Caco-2 (cell line): ENCODE results near the gene TUB. TPM values are rescaled to one million over a fixed set of nuclear protein-coding genes. Genes with fewer than 3 reads are reported as not detected.

Source experiments
- BruUV-seq: library from RNA; stranded (reverse); fragments of 400-500 nt; replicated peaks from 2 replicates; lab custom pipeline; 2021; lab: Mats Ljungman, UMichigan
- CTCF ChIA-PET: fragments of 300-600 bp; sonication (Branson Sonifier 250); formaldehyde crosslinking; loops from one replicate; lab custom pipeline; 2022; ENCODE audit warnings: antibody characterized with exemption; lab: Charles Lee
- POLR2A ChIA-PET: fragments of 300-600 bp; sonication (Branson Sonifier 250); formaldehyde crosslinking; loops from one replicate; lab custom pipeline; 2022; ENCODE audit warnings: antibody characterized with exemption; lab: Charles Lee
- DNase-seq, 2 experiments: peaks; one replicate each; pipeline versions ENCODE4 v3.0.0 to v3.0.0-alpha.2; 2020 to 2022
- H3K27me3 ChIP-seq: replicated peaks from 2 replicates; pipeline ENCODE4 v1.6.0; 2011; ENCODE audit warnings: low read length; ENCODE audit not compliant: control insufficient read depth, insufficient read depth
- H3K36me3 ChIP-seq: 2 replicates; pipeline ENCODE4 v1.5.1; 2011; ENCODE audit warnings: low read length; ENCODE audit not compliant: control insufficient read depth, insufficient read depth
- H3K4me1 ChIP-seq: fragments of 250-450 bp; sonication (Bioruptor Pico); 2 replicates; pipeline ENCODE4 v1.5.1; 2020; ENCODE audit warnings: mild to moderate bottlenecking
- H3K4me3 ChIP-seq: 2 replicates; pipeline ENCODE4 v1.5.1; 2011; ENCODE audit warnings: low read depth, mild to moderate bottlenecking, control low read depth, low read length
- H3K9me3 ChIP-seq: fragments of 250-450 bp; sonication (Bioruptor Pico); 2 replicates; pipeline ENCODE4 v1.5.1; 2020; ENCODE audit warnings: mild to moderate bottlenecking, moderate library complexity
- H3K27ac Mint-ChIP-seq: one replicate; pipeline ENCODE4 v1.8.0; 2022; ENCODE audit warnings: mixed read lengths; ENCODE audit not compliant: unreplicated experiment
- H3K27me3 Mint-ChIP-seq: one replicate; pipeline ENCODE4 v1.8.0; 2022; ENCODE audit warnings: mixed read lengths; ENCODE audit not compliant: insufficient read depth, unreplicated experiment
- H3K36me3 Mint-ChIP-seq: one replicate; pipeline ENCODE4 v1.8.0; 2022; ENCODE audit warnings: mild to moderate bottlenecking, mixed read lengths; ENCODE audit not compliant: insufficient read depth, unreplicated experiment
- H3K4me1 Mint-ChIP-seq: one replicate; pipeline ENCODE4 v1.8.0; 2022; ENCODE audit warnings: low read depth, mixed read lengths; ENCODE audit not compliant: unreplicated experiment
- H3K4me3 Mint-ChIP-seq: one replicate; pipeline ENCODE4 v1.8.0; 2022; ENCODE audit warnings: mild to moderate bottlenecking, moderate library complexity, mixed read lengths; ENCODE audit not compliant: unreplicated experiment
- H3K9me3 Mint-ChIP-seq: one replicate; pipeline ENCODE4 v1.8.0; 2022; ENCODE audit warnings: mixed read lengths; ENCODE audit not compliant: unreplicated experiment
- intact Hi-C: fragments of 100-400 bp; cut with micrococcal nuclease; formaldehyde crosslinking; loops from one replicate; pipeline ENCODE4 v1.10.0; 2022; ENCODE audit not compliant: unreplicated experiment
- total RNA-seq: library from RNA; stranded (reverse); gene quantifications from 2 replicates; pipeline ENCODE4 v1.2.3, GENCODE V29; 2022
- TF ChIP-seq, protein P1 (sequence below), 2 experiments: fragments of 200-600 bp in 1 of 2; IDR thresholded peaks; 1 replicate in 1 of 2; 2 replicates in 1 of 2; pipeline versions ENCODE4 v1.5.1 to v1.8.0; 2011 to 2022; ENCODE audit warnings: antibody characterized with exemption in 1 of 2, control low read depth in 1 of 2, inconsistent platforms in 1 of 2, low read depth in 1 of 2, low read length in 1 of 2, mild to moderate bottlenecking in 1 of 2, moderate library complexity in 1 of 2; ENCODE audit not compliant: insufficient read depth in 1 of 2, severe bottlenecking in 1 of 2, unreplicated experiment in 1 of 2

The TUB gene
- total RNA-seq, 1 experiment from 2014 or later: not detected

DNA sequence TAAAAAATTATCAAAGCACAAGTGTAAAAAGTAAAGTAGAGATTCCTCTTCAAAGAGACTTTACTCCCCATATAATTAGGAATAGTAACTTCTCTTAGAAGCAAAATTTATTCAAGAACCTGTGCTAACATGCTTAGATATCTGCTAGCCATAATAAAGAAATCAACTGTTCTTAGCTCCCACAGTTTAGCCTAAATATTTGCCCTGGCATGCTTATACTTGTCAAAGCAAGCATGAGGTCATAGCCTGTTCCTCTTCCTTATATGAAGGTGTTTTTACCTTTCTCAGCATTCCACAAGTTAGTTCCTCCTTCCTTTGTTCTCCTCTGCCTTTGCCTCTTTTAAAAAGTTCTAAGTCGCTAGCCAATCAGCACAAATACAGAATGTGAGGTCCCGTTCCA is 57.5 kb downstream of the TUB start:
- H3K36me3 ChIP-seq: no peaks in the 10 kb centered on the region
- no TSS peak for BruUV-seq
- no peaks in the 10 kb centered on the region for H3K36me3 Mint-ChIP-seq
- TF ChIP-seq, protein P1, sequence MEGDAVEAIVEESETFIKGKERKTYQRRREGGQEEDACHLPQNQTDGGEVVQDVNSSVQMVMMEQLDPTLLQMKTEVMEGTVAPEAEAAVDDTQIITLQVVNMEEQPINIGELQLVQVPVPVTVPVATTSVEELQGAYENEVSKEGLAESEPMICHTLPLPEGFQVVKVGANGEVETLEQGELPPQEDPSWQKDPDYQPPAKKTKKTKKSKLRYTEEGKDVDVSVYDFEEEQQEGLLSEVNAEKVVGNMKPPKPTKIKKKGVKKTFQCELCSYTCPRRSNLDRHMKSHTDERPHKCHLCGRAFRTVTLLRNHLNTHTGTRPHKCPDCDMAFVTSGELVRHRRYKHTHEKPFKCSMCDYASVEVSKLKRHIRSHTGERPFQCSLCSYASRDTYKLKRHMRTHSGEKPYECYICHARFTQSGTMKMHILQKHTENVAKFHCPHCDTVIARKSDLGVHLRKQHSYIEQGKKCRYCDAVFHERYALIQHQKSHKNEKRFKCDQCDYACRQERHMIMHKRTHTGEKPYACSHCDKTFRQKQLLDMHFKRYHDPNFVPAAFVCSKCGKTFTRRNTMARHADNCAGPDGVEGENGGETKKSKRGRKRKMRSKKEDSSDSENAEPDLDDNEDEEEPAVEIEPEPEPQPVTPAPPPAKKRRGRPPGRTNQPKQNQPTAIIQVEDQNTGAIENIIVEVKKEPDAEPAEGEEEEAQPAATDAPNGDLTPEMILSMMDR (IDR thresholded peaks at IDR 0.05; ENCODE audit: insufficient read depth in 1 of 2, low read depth in 1 of 2, low read length in 1 of 2, severe bottlenecking in 1 of 2, unreplicated experiment in 1 of 2): no peak
- no peaks in the 10 kb centered on the region for H3K27me3 ChIP-seq
- no peaks in the 10 kb centered on the region for H3K9me3 Mint-ChIP-seq
- DNase-seq: no peak
- H3K9me3 ChIP-seq: no peaks in the 10 kb centered on the region; the same call in 1 of the 2 replicates
- ChIA-PET POLR2A (no interaction called here), CTCF (no interaction called here)
- no peak overlapping the region for H3K4me3 ChIP-seq
- H3K27me3 Mint-ChIP-seq: peaks cover 2% of the 10 kb centered on the region
- no peaks in the 10 kb centered on the region for H3K4me1 Mint-ChIP-seq
- no peaks in the 10 kb centered on the region for H3K4me1 ChIP-seq
- intact Hi-C loops: no loop called here
- H3K4me3 Mint-ChIP-seq: no peak overlapping the region
- H3K27ac Mint-ChIP-seq: no peak overlapping the region

DNA sequence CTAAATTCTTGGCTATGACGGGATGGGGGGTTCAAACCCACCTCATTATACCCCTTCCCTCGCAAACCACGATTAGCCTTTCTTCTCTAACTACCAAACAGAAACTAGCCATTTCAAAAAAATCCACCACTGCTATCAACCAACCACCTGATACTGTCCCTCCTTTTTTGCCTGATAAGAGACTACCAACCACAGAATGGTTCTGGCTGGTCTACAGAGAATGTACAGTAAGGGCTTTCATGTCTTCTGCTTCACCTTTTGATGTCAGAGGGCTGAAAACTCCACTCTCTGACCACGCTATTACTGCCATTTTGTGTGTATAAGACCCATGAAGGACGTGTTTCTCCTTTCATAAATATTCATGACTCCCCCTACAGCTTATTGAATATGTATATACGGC is 68.7 kb downstream of the TUB start:
- intact Hi-C loops: no loop called here
- peaks cover 10% of the 10 kb centered on the region for H3K27me3 Mint-ChIP-seq
- TF ChIP-seq, protein P1 (IDR thresholded peaks at IDR 0.05; ENCODE audit: insufficient read depth in 1 of 2, low read depth in 1 of 2, low read length in 1 of 2, severe bottlenecking in 1 of 2, unreplicated experiment in 1 of 2): no peak
- H3K4me3 Mint-ChIP-seq: no peak overlapping the region
- no TSS peak for BruUV-seq
- no peaks in the 10 kb centered on the region for H3K36me3 Mint-ChIP-seq
- no peaks in the 10 kb centered on the region for H3K9me3 Mint-ChIP-seq
- CTCF ChIA-PET: no interaction called here
- Histone ChIP-seq H3K4me3 (no peak overlapping the region), H3K4me1 (no peaks in the 10 kb centered on the region), H3K36me3 (no peaks in the 10 kb centered on the region), H3K27me3 (no peaks in the 10 kb centered on the region), H3K9me3 (no peaks in the 10 kb centered on the region)
- DNase-seq: no peak
- H3K27ac Mint-ChIP-seq: no peak overlapping the region
- no peaks in the 10 kb centered on the region for H3K4me1 Mint-ChIP-seq
- POLR2A ChIA-PET: no interaction called here

Other genes with a start within 250 kb of the TUB start
- not detected in 2 replicates for gene OR10A6, start 149.9 kb upstream of the TUB start, total RNA-seq
- not detected in 2 replicates for gene OR10A3, start 139.5 kb upstream of the TUB start, total RNA-seq
- gene NLRP10, start 115.8 kb upstream of the TUB start, total RNA-seq: 0.14 and 0.20 TPM in 2 replicates
- 289 and 315 TPM in 2 replicates for gene EIF3F, start 93.9 kb upstream of the TUB start, total RNA-seq
- gene RIC3, start 87.8 kb downstream of the TUB start, total RNA-seq: not detected in 2 replicates
- gene LMO1, start 182.7 kb downstream of the TUB start, total RNA-seq: not detected in 2 replicates